Head of caudate nucleus (tissue), 42 donors: ENCODE data around the gene DIAPH2.
"Not testable (repeated sequence)": the region's sequence is repeated elsewhere in the genome, so short reads cannot be mapped to it uniquely, and the experiment has no call there.

Experiments
- DNase-seq, 42 donors: peaks; one replicate each; pipeline versions ENCODE4 v3.0.0 to v3.0.0-alpha.2; 2020 to 2021; ENCODE audit warnings: mixed read lengths in 7 of 42
- intact Hi-C: fragments of 100-400 bp; cut with DNase I; formaldehyde crosslinking; loops from one replicate; pipeline ENCODE4 v1.15.0; 2022

The DIAPH2 gene

GRCh38 chrX:96791559-96791958 is 106.9 kb downstream of the DIAPH2 start:
- DNase-seq, result no peak
- intact Hi-C loops, result no loop called here

GRCh38 chrX:96792047-96792446 is 107.4 kb downstream of the DIAPH2 start:
- intact Hi-C loops, result loop anchor here (2.0 kb wide), 1 partner anchor 23 kb away; no protein-coding TSS in a partner anchor

GRCh38 chrX:96798982-96799381 is 114.3 kb downstream of the DIAPH2 start:
- intact Hi-C loops, result no loop called here
- DNase-seq, result no peak

More at GRCh38 chrX:96792047-96792446, 107.4 kb downstream of the DIAPH2 start:
- DNase-seq, result no peak

- intact Hi-C loops, result no loop called here
- DNase-seq, result no peak
Measured at GRCh38 chrX:96807318-96807717, 122.7 kb downstream of the DIAPH2 start.

- DNase-seq, result no peak
- intact Hi-C loops, result no loop called here
Measured at GRCh38 chrX:96820935-96821334, 136.3 kb downstream of the DIAPH2 start.

GRCh38 chrX:96824166-96824565 is 139.5 kb downstream of the DIAPH2 start:
- no peak for DNase-seq
- intact Hi-C loops, result no loop called here

GRCh38 chrX:96833333-96833732 is 148.7 kb downstream of the DIAPH2 start:
- intact Hi-C loops, result no loop called here
- DNase-seq, result no peak

- DNase-seq, result no peak
- intact Hi-C loops, result no loop called here
Measured at GRCh38 chrX:96834137-96834536, 149.5 kb downstream of the DIAPH2 start.

GRCh38 chrX:96835660-96836289 is 151.1 kb downstream of the DIAPH2 start:
- DNase-seq, result no peak
- intact Hi-C loops, result no loop called here

GRCh38 chrX:96837808-96838207 is 153.2 kb downstream of the DIAPH2 start:
- no peak for DNase-seq
- intact Hi-C loops, result no loop called here

GRCh38 chrX:96838537-96838936 is 153.9 kb downstream of the DIAPH2 start:
- intact Hi-C loops, result no loop called here
- no peak for DNase-seq

- intact Hi-C loops, result no loop called here
- DNase-seq, result no peak
Measured at GRCh38 chrX:96841325-96841724, 156.7 kb downstream of the DIAPH2 start.

- DNase-seq, intact Hi-C loops: not testable (repeated sequence)
Measured at GRCh38 chrX:96841866-96842265, 157.2 kb downstream of the DIAPH2 start.

GRCh38 chrX:96843566-96843965 is 158.9 kb downstream of the DIAPH2 start:
- DNase-seq, result no peak
- intact Hi-C loops, result no loop called here

- DNase-seq, result no peak
- intact Hi-C loops, result no loop called here
Measured at GRCh38 chrX:96846841-96847240, 162.2 kb downstream of the DIAPH2 start.

GRCh38 chrX:96859422-96859821 is 174.8 kb downstream of the DIAPH2 start:
- intact Hi-C loops, DNase-seq: not testable (repeated sequence)

- DNase-seq, result no peak
- intact Hi-C loops, result no loop called here
Measured at GRCh38 chrX:96861218-96861617, 176.6 kb downstream of the DIAPH2 start.

- DNase-seq, result no peak
- intact Hi-C loops, result no loop called here
Measured at GRCh38 chrX:96861661-96862060, 177.0 kb downstream of the DIAPH2 start.

- intact Hi-C loops, result no loop called here
- no peak for DNase-seq
Measured at GRCh38 chrX:96883608-96884007, 199.0 kb downstream of the DIAPH2 start, which contains the start of gene RPA4. Gene RPA4, plus strand, starts transcription at chrX:96883908. Its CDS starts 403 bp downstream, at chrX:96884311.

GRCh38 chrX:96884027-96884426 is 199.4 kb downstream of the DIAPH2 start:
- no peak for DNase-seq
- intact Hi-C loops, result no loop called here

- no peak for DNase-seq
- intact Hi-C loops, result no loop called here
Measured at GRCh38 chrX:96889726-96890125, 205.1 kb downstream of the DIAPH2 start.
